NB4 (cell line): ENCODE results near the gene PSG6.
"Not testable (repeated sequence)": the region's sequence is repeated elsewhere in the genome, so short reads cannot be mapped to it uniquely, and the experiment has no call there.

Source experiments
- CTCF ChIP-seq: IDR thresholded peaks from one replicate; pipeline ENCODE4 v1.5.1; 2012; ENCODE audit warnings: low read depth, low read length
- POLR2A ChIP-seq: IDR thresholded peaks from 2 replicates; pipeline ENCODE4 v1.6.1; 2011; ENCODE audit warnings: mild to moderate bottlenecking; ENCODE audit not compliant: insufficient read length; ENCODE audit errors: extremely low read depth

- not testable (repeated sequence) for TF ChIP-seq POLR2A, CTCF
Measured at GRCh38 chr19:42874136-42874535, 43.6 kb downstream of the PSG6 start.
